VCaP (cell line): ENCODE data around the gene CNTN4.
"Not testable (repeated sequence)": the region's sequence is repeated elsewhere in the genome, so short reads cannot be mapped to it uniquely, and the experiment has no call there.

Experiments used
- H3K27ac ChIP-seq: fragments of 450-650 bp; 2 replicates; pipeline ENCODE4 v1.5.1; 2017
- TF ChIP-seq, protein P1 (sequence below): fragments of 450-650 bp; conservative IDR thresholded peaks from 2 replicates; pipeline ENCODE4 v1.5.1; 2017; ENCODE audit warnings: mild to moderate bottlenecking, moderate library complexity

The CNTN4 gene

DNA sequence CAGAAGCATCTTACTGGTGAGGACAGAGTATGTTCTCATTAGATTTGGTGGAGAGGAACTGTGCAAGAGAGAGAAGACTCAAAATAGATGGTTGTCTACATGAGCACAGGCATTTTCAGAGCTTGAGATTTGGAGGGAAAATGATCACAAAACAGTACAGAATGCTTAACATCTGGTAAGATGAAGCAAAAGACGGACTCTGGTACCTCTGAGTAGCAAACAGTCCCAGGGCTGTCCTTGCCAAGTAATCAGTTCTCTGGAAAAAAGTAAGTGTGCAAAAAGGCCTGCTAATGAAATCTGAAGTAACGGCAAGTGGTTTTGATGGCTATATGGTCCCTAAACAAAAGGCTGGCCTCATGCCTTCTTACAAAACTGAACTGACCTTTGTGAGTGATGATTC is 414.2 kb downstream of the CNTN4 start:
- no peak overlapping the region for H3K27ac ChIP-seq
- TF ChIP-seq, protein P1, sequence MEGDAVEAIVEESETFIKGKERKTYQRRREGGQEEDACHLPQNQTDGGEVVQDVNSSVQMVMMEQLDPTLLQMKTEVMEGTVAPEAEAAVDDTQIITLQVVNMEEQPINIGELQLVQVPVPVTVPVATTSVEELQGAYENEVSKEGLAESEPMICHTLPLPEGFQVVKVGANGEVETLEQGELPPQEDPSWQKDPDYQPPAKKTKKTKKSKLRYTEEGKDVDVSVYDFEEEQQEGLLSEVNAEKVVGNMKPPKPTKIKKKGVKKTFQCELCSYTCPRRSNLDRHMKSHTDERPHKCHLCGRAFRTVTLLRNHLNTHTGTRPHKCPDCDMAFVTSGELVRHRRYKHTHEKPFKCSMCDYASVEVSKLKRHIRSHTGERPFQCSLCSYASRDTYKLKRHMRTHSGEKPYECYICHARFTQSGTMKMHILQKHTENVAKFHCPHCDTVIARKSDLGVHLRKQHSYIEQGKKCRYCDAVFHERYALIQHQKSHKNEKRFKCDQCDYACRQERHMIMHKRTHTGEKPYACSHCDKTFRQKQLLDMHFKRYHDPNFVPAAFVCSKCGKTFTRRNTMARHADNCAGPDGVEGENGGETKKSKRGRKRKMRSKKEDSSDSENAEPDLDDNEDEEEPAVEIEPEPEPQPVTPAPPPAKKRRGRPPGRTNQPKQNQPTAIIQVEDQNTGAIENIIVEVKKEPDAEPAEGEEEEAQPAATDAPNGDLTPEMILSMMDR, result no peak

DNA sequence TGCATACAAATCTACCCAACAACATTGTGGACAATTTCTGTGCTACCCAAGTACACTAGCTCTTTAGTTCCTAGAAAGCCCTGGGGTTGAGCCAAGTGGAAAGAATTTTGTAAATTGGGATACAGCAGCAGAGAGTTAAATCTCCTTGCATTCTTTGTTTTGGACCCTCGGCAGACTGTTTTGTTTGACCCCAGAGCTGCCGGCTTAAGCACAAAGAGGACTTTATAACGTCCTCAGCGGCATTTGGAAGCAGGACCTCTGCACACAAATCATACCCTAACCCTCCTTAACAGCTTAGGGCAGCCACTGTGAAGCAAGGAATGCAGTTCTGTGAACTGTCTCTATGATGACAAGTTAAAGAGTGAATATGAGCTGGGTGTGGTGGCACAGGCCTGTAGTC is 415.3 kb downstream of the CNTN4 start:
- H3K27ac ChIP-seq, result no peak overlapping the region
- TF ChIP-seq, protein P1, result no peak

DNA sequence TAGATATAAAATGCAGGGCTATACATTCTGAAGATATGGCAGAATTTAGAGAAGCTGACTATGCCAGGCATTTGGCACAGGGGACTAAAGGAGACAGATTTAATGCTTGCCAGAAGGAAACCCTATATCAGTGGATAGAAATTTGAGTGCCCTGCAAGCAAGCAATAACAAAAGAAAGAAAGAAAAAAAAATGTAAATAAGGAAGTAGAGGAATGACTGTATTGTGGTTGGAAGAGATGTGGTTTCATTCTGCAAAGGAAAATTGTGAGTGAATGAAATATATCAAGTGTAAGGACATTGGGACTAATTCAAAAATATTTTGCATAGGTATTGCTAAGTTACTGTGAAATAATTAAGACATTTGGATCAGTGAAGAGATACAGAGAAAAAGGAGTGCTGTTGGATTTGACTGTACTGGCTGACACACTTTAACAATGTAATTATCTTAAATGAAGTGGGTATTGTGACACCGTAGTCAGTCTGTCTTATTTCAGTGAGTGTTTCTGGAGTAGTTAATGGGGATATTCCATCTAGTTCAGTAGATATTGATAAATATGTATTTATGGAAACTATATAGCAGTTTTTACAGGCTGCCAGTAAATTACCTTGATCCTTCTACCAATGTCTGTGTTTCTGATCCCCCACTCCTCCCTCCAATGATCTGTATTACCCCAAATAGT is 418.2 kb downstream of the CNTN4 start:
- TF ChIP-seq, protein P1, result no peak

DNA sequence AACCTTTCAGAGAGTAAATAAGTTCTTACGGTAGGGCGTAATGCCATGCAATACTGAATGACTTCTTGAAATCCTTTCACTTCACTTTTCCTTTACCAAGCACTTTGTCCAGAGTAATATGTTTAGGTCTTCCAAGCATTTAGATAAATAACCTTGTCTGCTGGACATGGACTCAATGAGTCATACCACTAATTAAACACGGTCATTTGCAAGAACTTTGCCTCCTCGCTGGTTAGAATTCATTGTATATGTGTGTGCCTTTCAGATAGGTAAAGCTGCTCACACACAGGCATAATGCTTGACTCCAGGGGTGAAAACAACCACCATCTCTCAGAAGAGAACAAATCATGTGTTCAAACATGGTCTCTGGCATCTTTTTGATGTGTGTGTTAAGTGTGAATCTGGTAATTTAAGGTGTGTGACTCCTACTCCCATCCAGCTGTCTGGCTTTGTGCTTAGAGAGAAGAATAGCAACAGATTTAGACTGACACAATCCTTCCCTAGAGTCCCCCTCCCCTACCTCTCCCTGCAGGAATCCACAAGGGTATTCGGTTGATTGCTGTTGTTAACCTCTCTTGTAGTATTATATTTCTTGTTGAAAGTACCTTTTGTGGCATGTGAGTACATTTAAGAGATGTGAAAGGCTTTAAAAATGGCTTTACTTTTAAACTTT is 419.0 kb downstream of the CNTN4 start:
- no peak overlapping the region for H3K27ac ChIP-seq
- TF ChIP-seq, protein P1, result no peak

More for the DNA sequence above, 418.2 kb downstream of the CNTN4 start:
- H3K27ac ChIP-seq, result no peak overlapping the region

DNA sequence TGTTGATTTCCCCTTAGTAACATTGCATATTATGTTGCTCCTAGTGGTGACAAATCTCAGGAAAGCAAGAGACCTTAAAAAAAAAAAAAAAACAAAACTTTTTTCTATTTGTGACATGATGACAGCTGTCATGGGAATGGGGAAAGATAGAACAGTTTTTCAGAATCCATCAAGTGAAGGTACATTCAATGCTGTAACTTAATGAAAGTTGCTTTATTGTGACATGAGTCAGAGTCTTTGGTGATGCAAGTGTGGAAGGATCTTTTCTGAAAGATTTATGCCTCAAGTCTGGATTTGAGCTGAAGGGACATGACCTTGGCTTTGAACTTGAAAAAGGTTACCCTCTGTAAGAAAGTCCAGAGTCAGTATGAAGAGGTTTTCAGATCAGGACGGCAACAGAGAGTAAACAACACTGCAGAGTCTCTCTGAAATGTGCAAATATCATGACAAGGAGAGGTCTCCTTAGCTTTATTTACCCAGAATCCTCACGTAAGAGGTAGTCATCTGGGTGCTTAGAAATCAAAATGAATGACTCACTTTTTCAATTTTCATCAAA is 424.7 kb downstream of the CNTN4 start:
- no peak overlapping the region for H3K27ac ChIP-seq
- TF ChIP-seq, protein P1, result no peak

DNA sequence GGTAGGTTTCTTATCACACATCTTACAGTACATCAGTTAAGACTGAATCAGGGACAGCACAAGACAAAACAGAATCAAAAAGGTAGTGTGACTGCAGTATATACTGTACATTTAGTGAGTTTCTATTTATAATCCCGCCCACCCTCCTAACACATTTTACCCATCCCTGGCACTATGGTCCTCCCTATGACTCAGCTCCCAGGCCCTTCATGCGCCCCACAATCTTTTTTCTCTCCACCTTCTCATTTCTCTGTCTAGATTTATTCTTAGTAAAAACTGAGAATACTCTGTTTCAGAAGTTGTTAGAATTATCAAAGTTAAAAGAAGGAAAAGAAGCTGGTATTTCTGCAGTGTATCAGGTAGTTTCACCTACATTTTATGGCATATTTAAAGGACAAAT is 427.3 kb downstream of the CNTN4 start:
- no peak overlapping the region for H3K27ac ChIP-seq
- TF ChIP-seq, protein P1, result no peak

DNA sequence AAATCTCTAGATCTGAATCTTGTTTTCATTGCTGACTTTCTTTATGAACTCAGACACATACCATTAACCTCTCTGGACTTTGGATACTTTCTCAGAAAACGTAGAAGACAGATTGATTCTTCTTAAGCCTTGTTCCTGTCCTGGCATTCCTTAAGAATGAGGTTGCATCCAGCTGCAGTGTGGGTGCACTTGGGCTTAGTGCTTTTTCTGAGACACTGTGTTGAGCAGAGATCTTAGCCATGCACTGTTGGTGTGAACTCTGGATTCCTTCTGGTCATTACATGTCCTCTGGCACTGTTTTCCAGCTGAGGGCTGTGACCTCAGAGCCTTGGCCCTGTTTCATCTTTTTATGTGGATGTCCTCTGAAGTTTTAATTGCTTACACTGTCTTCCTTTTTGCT is 428.3 kb downstream of the CNTN4 start:
- TF ChIP-seq, protein P1, result no peak
- H3K27ac ChIP-seq, result no peak overlapping the region

DNA sequence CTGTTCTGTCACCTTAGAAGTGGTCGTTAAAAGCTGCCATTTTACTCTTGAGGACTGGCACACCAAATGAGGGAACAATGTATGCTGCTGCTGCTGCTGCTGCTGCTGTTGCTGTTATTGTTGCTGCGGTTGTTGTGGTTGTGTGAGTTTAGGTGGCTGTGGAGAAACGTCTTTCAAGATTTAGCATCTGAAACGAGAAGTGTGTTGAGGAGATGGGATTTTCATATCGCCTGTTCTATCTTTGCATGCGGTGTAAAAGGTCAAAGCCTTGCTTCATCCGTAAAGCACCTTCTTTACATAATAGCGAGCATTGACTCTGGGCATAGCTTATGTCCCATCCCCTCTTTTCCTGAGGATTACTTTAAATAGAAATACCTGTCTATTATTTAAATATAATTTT is 428.7 kb downstream of the CNTN4 start:
- H3K27ac ChIP-seq, result not testable (repeated sequence)

DNA sequence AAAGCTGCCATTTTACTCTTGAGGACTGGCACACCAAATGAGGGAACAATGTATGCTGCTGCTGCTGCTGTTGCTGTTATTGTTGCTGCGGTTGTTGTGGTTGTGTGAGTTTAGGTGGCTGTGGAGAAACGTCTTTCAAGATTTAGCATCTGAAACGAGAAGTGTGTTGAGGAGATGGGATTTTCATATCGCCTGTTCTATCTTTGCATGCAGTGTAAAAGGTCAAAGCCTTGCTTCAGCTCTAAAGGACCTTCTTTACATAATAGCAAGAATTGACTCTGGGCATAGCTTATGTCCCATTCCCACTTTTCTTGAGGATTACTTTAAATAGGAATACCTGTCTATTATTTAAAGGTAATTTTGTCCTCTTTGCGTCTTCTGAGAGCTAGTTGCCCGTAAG is 436.1 kb downstream of the CNTN4 start:
- not testable (repeated sequence) for H3K27ac ChIP-seq
